IMR-90 (cell line): ENCODE results near the gene DIABLO. TPM values are rescaled to one million over a fixed set of nuclear protein-coding genes. Genes with fewer than 3 reads are reported as not detected.

Experiments
- microRNA-seq, 2 experiments: library from miRNA; stranded (forward) in 1 of 2; unstranded in 1 of 2; fragments of 10-50 nt in 1 of 2; fragments of <30 nt in 1 of 2; gene quantifications in 1 of 2; microRNA quantifications in 1 of 2; one replicate each; pipeline versions ENCODE3 to v1.1.0; 2013 to 2020; ENCODE audit not compliant: insufficient read depth in 1 of 2, insufficient read length in 1 of 2, unreplicated experiment in 1 of 2
- polyA plus RNA-seq, 3 experiments: library from polyadenylated mRNA; depleted of rRNA; stranded (reverse); fragments of >200 nt; gene quantifications; 2 replicates each; pipeline ENCODE4 v1.2.3, GENCODE V29; 2012; ENCODE audit warnings: low replicate concordance in 1 of 3
- small RNA-seq, 5 experiments: library from RNA; depleted of rRNA; stranded (forward); fragments of <200 nt; gene quantifications; one replicate each; pipeline ENCODE3, GENCODE V24; 2012
- total RNA-seq: library from RNA; depleted of rRNA; stranded (reverse); fragments of >200 nt; gene quantifications from 2 replicates; pipeline ENCODE4 v1.2.3, GENCODE V29; 2012; rRNA removed

Gene DIABLO
- total and polyA plus RNA-seq, 2 of the 4 experiments (the other 2 are of a cell fraction), result 69.7 to 102 TPM

Small RNA genes lying within 50 kb of the gene (microRNA-seq; reads per million reads assigned to microRNA genes)
- gene DIABLO (ENCODE audit: insufficient read depth, insufficient read length), result not detected

Small RNA genes lying within 50 kb of the gene (small RNA-seq; reads per million reads assigned to genes)
- gene DIABLO, result 0 to 2.9 (median 0.46) reads per million in 5 experiments

Other genes with a start within 250 kb of the DIABLO start
- 5.6 and 6.1 TPM in 2 replicates for gene BCL7A, start 204.2 kb downstream of the DIABLO start, total RNA-seq
- gene BCL7A, start 204.2 kb downstream of the DIABLO start, polyA plus RNA-seq (2012; rRNA removed), result 7.9 and 8.6 TPM in 2 replicates
- 2.7 and 3.1 TPM in 2 replicates for gene MLXIP, start 147.3 kb downstream of the DIABLO start, total RNA-seq
- gene MLXIP, start 147.3 kb downstream of the DIABLO start, polyA plus RNA-seq (2012; rRNA removed), result 9.5 and 10.8 TPM in 2 replicates
- not detected in 2 replicates for gene IL31, start 51.8 kb downstream of the DIABLO start, total RNA-seq
- gene IL31, start 51.8 kb downstream of the DIABLO start, polyA plus RNA-seq (2012; rRNA removed), result not detected in 2 replicates
- 0.36 TPM in 1 of 2 replicates, not detected in the other for gene LRRC43, start 42.9 kb downstream of the DIABLO start, total RNA-seq
- gene LRRC43, start 42.9 kb downstream of the DIABLO start, polyA plus RNA-seq (2012; rRNA removed), result 0.19 and 0.26 TPM in 2 replicates
- gene B3GNT4, start 22.3 kb downstream of the DIABLO start, total RNA-seq, result under 0.01 and 0.18 TPM in 2 replicates
- gene B3GNT4, start 22.3 kb downstream of the DIABLO start, polyA plus RNA-seq (2012; rRNA removed), result 0.53 and 0.99 TPM in 2 replicates
- 20.3 and 21.4 TPM in 2 replicates for gene VPS33A, start 40.4 kb upstream of the DIABLO start, total RNA-seq
- gene VPS33A, start 40.4 kb upstream of the DIABLO start, polyA plus RNA-seq (2012; rRNA removed), result 14.0 and 14.3 TPM in 2 replicates
- gene CLIP1, start 196.6 kb upstream of the DIABLO start, total RNA-seq, result 54.8 and 58.9 TPM in 2 replicates
- 35.6 and 38.0 TPM in 2 replicates for gene CLIP1, start 196.6 kb upstream of the DIABLO start, polyA plus RNA-seq (2012; rRNA removed)